ENCODE results near the gene FGD6.
"Not testable (repeated sequence)": the region's sequence is repeated elsewhere in the genome, so short reads cannot be mapped to it uniquely, and the experiment has no call there.

The FGD6 gene

GRCh38 chr12:95142431-95143151 is 74.7 kb downstream of the FGD6 start:
- no peak overlapping the region for H3K4me3 ChIP-seq (ENCODE audit: low read depth, low read length)
- TF ChIP-seq CTCF (IDR thresholded peaks at IDR 0.05; ENCODE audit: low read depth, low read length, missing control alignments): no peak
- in situ Hi-C loops (cut with HindIII; ENCODE audit: low sequenced_read_pairs): no loop called here
- no peak for DNase-seq (ENCODE audit: low read depth)

GRCh38 chr12:95141310-95141709 is 76.0 kb downstream of the FGD6 start:
- no peak for TF ChIP-seq CTCF (IDR thresholded peaks at IDR 0.05; ENCODE audit: low read depth, low read length, missing control alignments)
- DNase-seq (ENCODE audit: low read depth): no peak
- in situ Hi-C loops (cut with HindIII; ENCODE audit: low sequenced_read_pairs): no loop called here
- no peak overlapping the region for H3K4me3 ChIP-seq (ENCODE audit: low read depth, low read length)

GRCh38 chr12:95138031-95138430 is 79.2 kb downstream of the FGD6 start:
- H3K4me3 ChIP-seq (ENCODE audit: low read depth, low read length); DNase-seq (ENCODE audit: low read depth); in situ Hi-C loops (cut with HindIII; ENCODE audit: low sequenced_read_pairs): not testable (repeated sequence)

DNA sequence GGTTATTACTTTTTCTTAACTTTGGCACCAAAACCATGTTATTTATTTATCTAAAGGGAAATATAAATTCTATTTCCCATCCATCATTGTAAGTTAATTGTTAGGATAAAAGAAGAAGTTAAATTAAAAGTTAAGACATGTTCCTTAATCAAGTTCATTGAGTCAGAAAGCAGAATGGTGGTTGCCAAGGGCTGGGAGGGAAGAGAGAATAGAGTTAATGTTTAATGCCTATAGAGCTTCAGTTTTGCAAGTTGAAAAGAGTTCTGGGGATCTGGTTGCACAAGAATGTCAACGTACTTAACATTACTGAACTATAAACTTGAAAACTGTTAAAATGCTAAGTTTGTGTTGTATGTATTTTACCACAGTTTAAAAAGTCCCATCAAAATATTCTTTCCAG is 80.7 kb downstream of the FGD6 start:
- TF ChIP-seq CTCF (IDR thresholded peaks at IDR 0.05; ENCODE audit: low read depth, low read length, missing control alignments): no peak
- DNase-seq (ENCODE audit: low read depth): no peak
- H3K4me3 ChIP-seq (ENCODE audit: low read depth, low read length): no peak overlapping the region
- in situ Hi-C loops (cut with HindIII; ENCODE audit: low sequenced_read_pairs): no loop called here

- in situ Hi-C loops (cut with HindIII; ENCODE audit: low sequenced_read_pairs): no loop called here
- no peak for DNase-seq (ENCODE audit: low read depth)
- no peak overlapping the region for H3K4me3 ChIP-seq (ENCODE audit: low read depth, low read length)
- TF ChIP-seq CTCF (IDR thresholded peaks at IDR 0.05; ENCODE audit: low read depth, low read length, missing control alignments): no peak
Measured at GRCh38 chr12:95134085-95134484, 83.2 kb downstream of the FGD6 start.

GRCh38 chr12:95131589-95132340 is 85.5 kb downstream of the FGD6 start:
- no peak overlapping the region for H3K4me3 ChIP-seq (ENCODE audit: low read depth, low read length)
- no peak for TF ChIP-seq CTCF (IDR thresholded peaks at IDR 0.05; ENCODE audit: low read depth, low read length, missing control alignments)
- DNase-seq (ENCODE audit: low read depth): no peak
- in situ Hi-C loops (cut with HindIII; ENCODE audit: low sequenced_read_pairs): no loop called here

DNA sequence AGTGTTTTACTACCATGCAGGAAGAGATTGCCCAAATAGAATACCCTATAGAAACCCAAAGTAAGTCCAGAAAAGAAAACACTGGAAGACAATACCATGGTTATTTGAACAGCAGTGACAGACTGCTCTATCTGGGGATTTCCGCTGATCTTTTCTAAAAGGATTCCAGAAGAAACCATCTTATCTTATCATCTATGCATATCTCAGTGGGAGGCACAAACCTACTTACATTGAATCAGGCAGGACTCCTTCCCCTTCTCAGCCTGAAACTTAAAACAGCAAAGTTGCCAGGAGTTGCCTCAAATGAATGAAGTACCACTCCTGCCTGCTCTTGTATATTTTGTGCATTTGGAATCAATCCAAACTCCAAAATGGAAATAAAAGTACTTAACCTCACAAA is 87.2 kb downstream of the FGD6 start:
- no peak for DNase-seq (ENCODE audit: low read depth)
- in situ Hi-C loops (cut with HindIII; ENCODE audit: low sequenced_read_pairs): no loop called here
- TF ChIP-seq CTCF (IDR thresholded peaks at IDR 0.05; ENCODE audit: low read depth, low read length, missing control alignments): no peak
- no peak overlapping the region for H3K4me3 ChIP-seq (ENCODE audit: low read depth, low read length)
